ENCODE data around the gene IGSF8. TPM values are rescaled to one million over a fixed set of nuclear protein-coding genes. Genes with fewer than 3 reads are reported as not detected.
"Not testable (repeated sequence)": the region's sequence is repeated elsewhere in the genome, so short reads cannot be mapped to it uniquely, and the experiment has no call there.

Gene IGSF8
- total RNA-seq, 1 donor from 2014 or later: 32.9 TPM

- TF ChIP-seq, protein P1, sequence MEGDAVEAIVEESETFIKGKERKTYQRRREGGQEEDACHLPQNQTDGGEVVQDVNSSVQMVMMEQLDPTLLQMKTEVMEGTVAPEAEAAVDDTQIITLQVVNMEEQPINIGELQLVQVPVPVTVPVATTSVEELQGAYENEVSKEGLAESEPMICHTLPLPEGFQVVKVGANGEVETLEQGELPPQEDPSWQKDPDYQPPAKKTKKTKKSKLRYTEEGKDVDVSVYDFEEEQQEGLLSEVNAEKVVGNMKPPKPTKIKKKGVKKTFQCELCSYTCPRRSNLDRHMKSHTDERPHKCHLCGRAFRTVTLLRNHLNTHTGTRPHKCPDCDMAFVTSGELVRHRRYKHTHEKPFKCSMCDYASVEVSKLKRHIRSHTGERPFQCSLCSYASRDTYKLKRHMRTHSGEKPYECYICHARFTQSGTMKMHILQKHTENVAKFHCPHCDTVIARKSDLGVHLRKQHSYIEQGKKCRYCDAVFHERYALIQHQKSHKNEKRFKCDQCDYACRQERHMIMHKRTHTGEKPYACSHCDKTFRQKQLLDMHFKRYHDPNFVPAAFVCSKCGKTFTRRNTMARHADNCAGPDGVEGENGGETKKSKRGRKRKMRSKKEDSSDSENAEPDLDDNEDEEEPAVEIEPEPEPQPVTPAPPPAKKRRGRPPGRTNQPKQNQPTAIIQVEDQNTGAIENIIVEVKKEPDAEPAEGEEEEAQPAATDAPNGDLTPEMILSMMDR (IDR thresholded peaks at IDR 0.05; ENCODE audit: insufficient read depth, low read length, poor library complexity, severe bottlenecking): no peak
- peaks cover 34% of the 10 kb centered on the region for H3K27me3 ChIP-seq (ENCODE audit: control insufficient read depth, insufficient read depth, low read length)
- no peak overlapping the region for H3K4me3 ChIP-seq (ENCODE audit: low read depth, low read length)
- no peaks in the 10 kb centered on the region for H3K36me3 ChIP-seq (ENCODE audit: control insufficient read depth, insufficient read depth, low read length)
- no peak for DNase-seq (ENCODE audit: low read depth)
Observed at GRCh38 chr1:160056648-160057169, 41.7 kb downstream of the IGSF8 start.

DNA sequence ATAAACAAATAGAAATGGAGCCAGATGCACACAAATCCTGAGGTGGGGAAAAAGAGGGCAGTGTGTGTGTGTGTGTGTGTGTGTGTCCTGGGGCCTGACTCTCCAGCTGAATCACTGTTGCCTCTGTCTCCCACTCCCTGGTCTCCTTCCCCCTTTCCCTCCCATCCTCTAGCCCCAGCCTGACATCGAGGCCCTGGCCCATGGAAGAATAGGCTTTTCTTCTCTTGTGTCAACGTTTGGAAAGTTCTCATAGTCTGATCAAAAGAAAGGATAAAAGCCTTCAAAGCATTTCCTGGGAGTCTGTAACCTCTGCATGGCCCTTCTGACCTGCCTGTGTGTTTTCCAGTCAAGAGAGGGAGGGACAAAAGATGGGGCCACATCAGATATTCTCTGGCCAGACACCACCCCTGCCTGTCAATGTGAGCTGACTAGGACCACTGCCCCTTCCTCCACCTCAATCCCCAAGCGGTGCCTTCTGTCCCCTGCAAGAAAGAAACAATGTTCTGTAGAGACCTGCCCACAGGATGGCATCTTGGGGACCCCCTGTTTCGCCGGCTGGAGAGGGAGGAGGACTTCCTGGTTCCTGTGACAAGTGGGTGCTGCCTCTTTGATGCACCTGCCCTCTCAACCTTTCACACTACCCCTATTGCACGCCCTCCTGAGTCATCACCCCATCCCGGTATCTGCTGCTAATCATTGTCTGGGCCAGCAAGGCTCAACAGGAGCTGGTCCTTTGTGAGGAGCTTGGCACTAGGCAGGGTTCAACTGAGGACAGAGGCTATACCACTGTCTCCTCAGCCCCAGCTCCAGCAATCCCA lies 44.7 kb downstream of the IGSF8 start:
- DNase-seq (ENCODE audit: low read depth): no peak
- no peaks in the 10 kb centered on the region for H3K36me3 ChIP-seq (ENCODE audit: control insufficient read depth, insufficient read depth, low read length)
- no peak overlapping the region for H3K4me3 ChIP-seq (ENCODE audit: low read depth, low read length)
- H3K27me3 ChIP-seq (ENCODE audit: control insufficient read depth, insufficient read depth, low read length): peaks cover 30% of the 10 kb centered on the region
- TF ChIP-seq, protein P1 (IDR thresholded peaks at IDR 0.05; ENCODE audit: insufficient read depth, low read length, poor library complexity, severe bottlenecking): no peak

- Histone ChIP-seq H3K27me3 (ENCODE audit: control insufficient read depth, insufficient read depth, low read length) (peaks cover 27% of the 10 kb centered on the region), H3K4me3 (ENCODE audit: low read depth, low read length) (no peak overlapping the region), H3K36me3 (ENCODE audit: control insufficient read depth, insufficient read depth, low read length) (no peaks in the 10 kb centered on the region)
- TF ChIP-seq, protein P1 (IDR thresholded peaks at IDR 0.05; ENCODE audit: insufficient read depth, low read length, poor library complexity, severe bottlenecking): no peak
- no peak for DNase-seq (ENCODE audit: low read depth)
Observed at GRCh38 chr1:160052936-160053335, 45.5 kb downstream of the IGSF8 start.

GRCh38 chr1:160050619-160051018 lies 47.8 kb downstream of the IGSF8 start:
- Histone ChIP-seq H3K27me3 (ENCODE audit: control insufficient read depth, insufficient read depth, low read length) (peaks cover 30% of the 10 kb centered on the region), H3K36me3 (ENCODE audit: control insufficient read depth, insufficient read depth, low read length) (no peaks in the 10 kb centered on the region), H3K4me3 (ENCODE audit: low read depth, low read length) (no peak overlapping the region)
- TF ChIP-seq, protein P1 (IDR thresholded peaks at IDR 0.05; ENCODE audit: insufficient read depth, low read length, poor library complexity, severe bottlenecking): no peak
- DNase-seq (ENCODE audit: low read depth): no peak

GRCh38 chr1:160050182-160050581 lies 48.2 kb downstream of the IGSF8 start:
- DNase-seq (ENCODE audit: low read depth); H3K4me3 ChIP-seq (ENCODE audit: low read depth, low read length); H3K36me3 ChIP-seq (ENCODE audit: control insufficient read depth, insufficient read depth, low read length): not testable (repeated sequence)
- H3K27me3 ChIP-seq (ENCODE audit: control insufficient read depth, insufficient read depth, low read length): peaks cover 30% of the 10 kb centered on the region

GRCh38 chr1:160049101-160049500 lies 49.3 kb downstream of the IGSF8 start:
- H3K36me3 ChIP-seq (ENCODE audit: control insufficient read depth, insufficient read depth, low read length): no peaks in the 10 kb centered on the region
- peaks cover 30% of the 10 kb centered on the region for H3K27me3 ChIP-seq (ENCODE audit: control insufficient read depth, insufficient read depth, low read length)
- TF ChIP-seq, protein P1 (IDR thresholded peaks at IDR 0.05; ENCODE audit: insufficient read depth, low read length, poor library complexity, severe bottlenecking): no peak
- H3K4me3 ChIP-seq (ENCODE audit: low read depth, low read length): no peak overlapping the region
- no peak for DNase-seq (ENCODE audit: low read depth)
